Dendritic cell treated with granulocyte-macrophage colony-stimulating factor and Interleukin-4, amounts not matched to agents 40 ng/mL and 50 ng/mL, for 4 days (primary cell): ENCODE measurements around the gene AGPAT3.

ENCODE experiments used
- H3K27ac Mint-ChIP-seq: one replicate; pipeline ENCODE4 v1.8.0; 2022; ENCODE audit warnings: mild to moderate bottlenecking, mixed read lengths
- H3K27me3 Mint-ChIP-seq: one replicate; pipeline ENCODE4 v1.8.0; 2022; ENCODE audit warnings: mild to moderate bottlenecking, mixed read lengths
- H3K36me3 Mint-ChIP-seq: one replicate; pipeline ENCODE4 v1.8.0; 2022; ENCODE audit warnings: low read depth, mixed read lengths
- H3K4me1 Mint-ChIP-seq: one replicate; pipeline ENCODE4 v1.8.0; 2022; ENCODE audit warnings: low read depth, mixed read lengths
- H3K4me3 Mint-ChIP-seq: one replicate; pipeline ENCODE4 v1.8.0; 2022; ENCODE audit warnings: mild to moderate bottlenecking, moderate library complexity, mixed read lengths
- H3K9me3 Mint-ChIP-seq: one replicate; pipeline ENCODE4 v1.8.0; 2022; ENCODE audit warnings: mixed read lengths
- intact Hi-C: fragments of 100-400 bp; cut with micrococcal nuclease; formaldehyde crosslinking; loops from one replicate; pipeline ENCODE4 v1.15.0; 2022

AGPAT3 gene

DNA sequence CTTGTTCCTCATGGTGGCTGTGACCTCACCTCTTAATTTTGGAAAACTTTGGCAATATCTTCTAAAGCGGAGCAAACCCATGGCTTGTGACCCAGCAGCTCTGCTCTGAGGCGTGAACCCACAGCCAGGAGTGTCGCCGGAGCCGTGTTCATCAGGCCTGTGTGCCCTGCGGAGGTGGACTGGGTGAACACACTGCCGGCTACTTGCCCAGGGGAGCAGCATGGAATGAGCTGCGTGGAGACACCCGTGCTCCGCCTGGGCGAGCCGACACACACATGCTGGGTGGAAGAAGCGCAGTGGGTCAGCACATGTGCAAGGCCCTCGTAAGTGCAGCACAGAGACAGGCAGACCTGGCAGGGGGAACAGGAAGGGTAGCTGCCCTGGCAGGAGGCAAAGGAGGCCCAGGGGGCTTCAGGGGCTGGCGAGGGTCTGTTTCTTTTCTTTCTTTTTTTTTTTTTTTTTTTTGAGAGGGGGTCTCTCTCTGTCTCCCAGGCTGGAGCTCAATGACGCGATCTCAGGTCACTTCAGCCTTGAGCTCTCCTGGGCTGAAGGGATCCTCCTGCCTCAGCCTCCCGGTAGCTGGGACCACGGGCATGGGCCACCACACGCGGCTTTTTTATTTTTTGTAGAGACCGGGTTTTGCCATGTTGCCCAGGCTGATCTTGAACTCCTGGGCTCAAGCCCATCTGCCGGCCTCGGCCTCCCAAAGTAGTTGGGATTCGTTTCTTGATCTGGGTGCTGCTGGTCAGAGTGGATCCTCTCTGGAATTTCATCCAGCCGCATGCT, 41.8 kb downstream of the AGPAT3 start:
- Mint-ChIP-seq H3K9me3 (peaks cover under 1% of the 10 kb centered on the region), H3K36me3 (peaks cover 96% of the 10 kb centered on the region), H3K27ac (no peak overlapping the region), H3K27me3 (no peaks in the 10 kb centered on the region), H3K4me1 (peaks cover 25% of the 10 kb centered on the region), H3K4me3 (no peak overlapping the region)
- intact Hi-C loops, result no loop called here

GRCh38 chr21:43907751-43908150, 42.7 kb downstream of the AGPAT3 start:
- intact Hi-C loops, result no loop called here
- no peak overlapping the region for H3K27ac Mint-ChIP-seq
- peaks cover 96% of the 10 kb centered on the region for H3K36me3 Mint-ChIP-seq
- H3K9me3 Mint-ChIP-seq, result peaks cover 10% of the 10 kb centered on the region
- H3K4me3 Mint-ChIP-seq, result no peak overlapping the region
- peaks cover 25% of the 10 kb centered on the region for H3K4me1 Mint-ChIP-seq
- no peaks in the 10 kb centered on the region for H3K27me3 Mint-ChIP-seq

GRCh38 chr21:43908167-43908566, 43.1 kb downstream of the AGPAT3 start:
- no peaks in the 10 kb centered on the region for H3K27me3 Mint-ChIP-seq
- no peak overlapping the region for H3K27ac Mint-ChIP-seq
- peaks cover 21% of the 10 kb centered on the region for H3K4me1 Mint-ChIP-seq
- intact Hi-C loops, result no loop called here
- peaks cover 13% of the 10 kb centered on the region for H3K9me3 Mint-ChIP-seq
- peaks cover 95% of the 10 kb centered on the region for H3K36me3 Mint-ChIP-seq
- H3K4me3 Mint-ChIP-seq, result no peak overlapping the region

DNA sequence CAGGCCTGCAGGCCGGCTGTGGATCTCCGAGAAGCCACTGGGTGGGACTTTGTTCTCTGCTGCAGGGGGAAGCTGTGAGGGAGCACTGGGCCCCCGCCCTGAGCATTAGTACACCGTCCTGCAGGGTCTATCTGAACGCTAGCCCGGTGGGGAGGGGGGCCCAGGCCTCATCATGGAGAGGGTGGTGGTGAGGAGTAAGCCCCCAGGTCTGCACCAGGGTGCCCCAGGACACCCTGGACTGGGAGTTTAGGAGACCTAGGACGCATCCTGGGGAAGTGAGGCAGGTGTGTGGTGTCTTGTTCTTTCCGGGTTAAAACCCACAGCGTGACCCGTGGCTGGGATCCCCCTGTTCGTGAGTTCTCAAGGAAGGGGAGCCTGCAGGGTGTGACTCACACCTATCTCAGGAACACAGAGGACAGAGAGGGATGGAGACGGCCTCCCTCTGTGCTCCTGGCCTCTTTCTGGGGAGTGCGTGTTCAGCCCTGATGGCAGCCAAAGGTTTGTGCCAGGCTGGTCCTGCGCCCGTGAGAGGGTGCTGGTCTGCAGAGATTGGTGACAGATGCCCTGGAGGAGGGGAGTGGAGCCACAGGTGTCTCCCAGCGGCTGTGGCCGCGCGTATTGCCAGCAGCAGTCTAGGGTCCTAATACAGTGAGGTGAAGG, 44.8 kb downstream of the AGPAT3 start:
- H3K9me3 Mint-ChIP-seq, result peaks cover 13% of the 10 kb centered on the region
- H3K4me3 Mint-ChIP-seq, result no peak overlapping the region
- H3K27me3 Mint-ChIP-seq, result no peaks in the 10 kb centered on the region
- no peak overlapping the region for H3K27ac Mint-ChIP-seq
- peaks cover 20% of the 10 kb centered on the region for H3K4me1 Mint-ChIP-seq
- intact Hi-C loops, result no loop called here
- H3K36me3 Mint-ChIP-seq, result peaks cover 78% of the 10 kb centered on the region

- Mint-ChIP-seq H3K4me3 (no peak overlapping the region), H3K4me1 (peaks cover 20% of the 10 kb centered on the region), H3K9me3 (peaks cover 13% of the 10 kb centered on the region), H3K36me3 (peaks cover 75% of the 10 kb centered on the region), H3K27me3 (no peaks in the 10 kb centered on the region), H3K27ac (no peak overlapping the region)
- intact Hi-C loops, result no loop called here
Observed at GRCh38 chr21:43910460-43910859, 45.4 kb downstream of the AGPAT3 start.

DNA sequence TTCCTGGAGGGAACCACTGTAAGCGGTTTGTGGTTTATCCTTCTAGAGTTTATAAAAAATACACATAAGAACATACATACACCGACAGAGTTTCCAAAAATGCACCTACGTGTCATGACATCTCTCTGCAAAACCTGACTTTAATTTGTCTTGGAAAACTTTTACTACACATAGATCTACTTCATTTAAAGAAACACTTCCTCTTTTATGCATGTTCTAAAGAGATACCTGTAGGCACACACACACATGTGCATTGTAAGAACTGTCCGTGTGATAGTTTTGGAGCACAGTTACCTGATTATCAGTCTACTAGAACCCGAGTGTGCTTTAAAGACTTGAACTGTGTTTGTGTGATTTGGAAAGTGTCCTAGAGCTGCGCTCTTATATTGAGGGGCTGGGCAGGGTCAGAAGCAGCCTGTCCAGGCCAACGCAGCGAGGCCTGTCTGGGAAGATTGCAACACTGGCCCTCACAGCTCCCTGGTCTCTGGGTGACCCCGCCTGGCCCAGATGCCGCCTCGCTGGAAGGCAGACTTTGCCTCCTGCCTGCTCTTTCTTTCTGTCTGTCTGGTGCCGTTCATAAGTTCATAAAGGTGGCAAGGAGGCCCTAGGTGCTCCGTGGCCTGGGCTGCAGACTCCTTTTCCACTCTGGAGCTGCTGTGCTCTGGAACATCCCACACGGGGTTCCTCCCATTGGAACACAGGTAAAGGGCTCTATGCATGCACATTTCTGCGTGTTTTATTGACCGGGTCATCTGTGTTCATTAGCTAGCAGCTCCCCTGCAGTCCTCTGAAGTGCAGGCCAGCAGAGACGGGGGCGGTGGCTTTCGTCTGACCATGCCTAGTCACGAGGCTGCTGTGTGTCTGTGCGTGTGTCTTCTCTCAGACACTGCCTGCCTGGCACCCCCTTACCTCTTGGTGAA, 46.3 kb downstream of the AGPAT3 start:
- H3K27ac Mint-ChIP-seq, result no peak overlapping the region
- H3K36me3 Mint-ChIP-seq, result peaks cover 68% of the 10 kb centered on the region
- intact Hi-C loops, result no loop called here
- peaks cover 24% of the 10 kb centered on the region for H3K4me1 Mint-ChIP-seq
- H3K27me3 Mint-ChIP-seq, result peaks cover 1% of the 10 kb centered on the region
- H3K9me3 Mint-ChIP-seq, result peaks cover 13% of the 10 kb centered on the region
- no peak overlapping the region for H3K4me3 Mint-ChIP-seq

GRCh38 chr21:43911935-43912487, 47.0 kb downstream of the AGPAT3 start:
- peaks cover 13% of the 10 kb centered on the region for H3K9me3 Mint-ChIP-seq
- intact Hi-C loops, result no loop called here
- no peak overlapping the region for H3K27ac Mint-ChIP-seq
- H3K36me3 Mint-ChIP-seq, result peaks cover 68% of the 10 kb centered on the region
- peaks cover 1% of the 10 kb centered on the region for H3K27me3 Mint-ChIP-seq
- peaks cover 32% of the 10 kb centered on the region for H3K4me1 Mint-ChIP-seq
- H3K4me3 Mint-ChIP-seq, result no peak overlapping the region

- intact Hi-C loops, result no loop called here
- Mint-ChIP-seq H3K9me3 (peaks cover 13% of the 10 kb centered on the region), H3K27ac (no peak overlapping the region), H3K4me1 (peaks cover 37% of the 10 kb centered on the region), H3K4me3 (no peak overlapping the region), H3K36me3 (peaks cover 67% of the 10 kb centered on the region), H3K27me3 (peaks cover 1% of the 10 kb centered on the region)
Observed at GRCh38 chr21:43912500-43912899, 47.5 kb downstream of the AGPAT3 start.

GRCh38 chr21:43912910-43913309, 47.9 kb downstream of the AGPAT3 start:
- H3K36me3 Mint-ChIP-seq, result peaks cover 63% of the 10 kb centered on the region
- H3K4me1 Mint-ChIP-seq, result peaks cover 41% of the 10 kb centered on the region
- H3K27me3 Mint-ChIP-seq, result peaks cover 1% of the 10 kb centered on the region
- H3K27ac Mint-ChIP-seq, result no peak overlapping the region
- intact Hi-C loops, result no loop called here
- H3K9me3 Mint-ChIP-seq, result peaks cover 13% of the 10 kb centered on the region
- H3K4me3 Mint-ChIP-seq, result no peak overlapping the region

GRCh38 chr21:43913928-43914327, 48.9 kb downstream of the AGPAT3 start:
- intact Hi-C loops, result no loop called here
- H3K4me3 Mint-ChIP-seq, result no peak overlapping the region

DNA sequence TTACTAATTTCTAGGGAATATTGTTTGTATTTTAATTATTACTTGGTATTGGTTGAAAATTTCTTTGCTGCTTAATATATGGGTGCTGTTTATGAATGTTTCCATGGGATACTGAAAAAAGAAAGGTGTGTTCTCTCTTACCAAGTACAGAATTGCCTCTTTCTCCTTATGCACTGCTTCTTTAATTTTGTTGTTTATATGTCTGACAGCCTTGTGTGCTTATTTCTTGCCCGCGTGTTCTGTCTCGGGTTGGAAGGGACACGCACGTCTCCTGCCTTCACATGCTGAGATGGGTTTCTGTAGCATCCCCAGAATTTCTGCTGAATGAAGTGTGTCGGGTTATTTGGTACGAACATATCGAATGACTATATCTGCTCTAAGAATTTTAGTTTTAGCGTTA, 51.1 kb downstream of the AGPAT3 start:
- Mint-ChIP-seq H3K36me3 (peaks cover 49% of the 10 kb centered on the region), H3K9me3 (peaks cover 13% of the 10 kb centered on the region), H3K27me3 (peaks cover 1% of the 10 kb centered on the region), H3K27ac (no peak overlapping the region), H3K4me1 (peaks cover 52% of the 10 kb centered on the region), H3K4me3 (no peak overlapping the region)
- intact Hi-C loops, result no loop called here

More at GRCh38 chr21:43913928-43914327, 48.9 kb downstream of the AGPAT3 start:
- peaks cover 1% of the 10 kb centered on the region for H3K27me3 Mint-ChIP-seq
- peaks cover 50% of the 10 kb centered on the region for H3K4me1 Mint-ChIP-seq
- H3K27ac Mint-ChIP-seq, result no peak overlapping the region
- H3K9me3 Mint-ChIP-seq, result peaks cover 13% of the 10 kb centered on the region
- H3K36me3 Mint-ChIP-seq, result peaks cover 52% of the 10 kb centered on the region

GRCh38 chr21:43916691-43917514, 51.9 kb downstream of the AGPAT3 start:
- intact Hi-C loops, result no loop called here
- peaks cover 49% of the 10 kb centered on the region for H3K36me3 Mint-ChIP-seq
- peaks cover 11% of the 10 kb centered on the region for H3K9me3 Mint-ChIP-seq
- H3K27me3 Mint-ChIP-seq, result peaks cover 1% of the 10 kb centered on the region
- peak overlapping the region; percentile 77 for H3K4me3 Mint-ChIP-seq
- peaks cover 54% of the 10 kb centered on the region for H3K4me1 Mint-ChIP-seq
- H3K27ac Mint-ChIP-seq, result peak overlapping the region; percentile 61
